Right lobe of liver (tissue), 4 donors: ENCODE data around the gene VCPKMT.

Experiments used
- POLR2A ChIP-seq: fragments of 450-650 bp; IDR thresholded peaks from one replicate; pipeline ENCODE4 v1.6.1; 2017; ENCODE audit warnings: antibody characterized with exemption, mild to moderate bottlenecking
- TF ChIP-seq, protein P1 (sequence below), 4 donors: fragments of 200-600 bp in 3 of 4; fragments of 450-650 bp in 1 of 4; IDR thresholded peaks; one replicate each; pipeline versions ENCODE4 v1.5.1 to v1.8.0; 2016 to 2022; ENCODE audit warnings: antibody characterized with exemption in 4 of 4, mild to moderate bottlenecking in 2 of 4
- donor health status: DM: no; HTN: no; CAD: no.
- donor health status: DM: no; HTN: no; CAD: no.
- donor health status: DM: no; HTN: yes; CAD: no.

DNA sequence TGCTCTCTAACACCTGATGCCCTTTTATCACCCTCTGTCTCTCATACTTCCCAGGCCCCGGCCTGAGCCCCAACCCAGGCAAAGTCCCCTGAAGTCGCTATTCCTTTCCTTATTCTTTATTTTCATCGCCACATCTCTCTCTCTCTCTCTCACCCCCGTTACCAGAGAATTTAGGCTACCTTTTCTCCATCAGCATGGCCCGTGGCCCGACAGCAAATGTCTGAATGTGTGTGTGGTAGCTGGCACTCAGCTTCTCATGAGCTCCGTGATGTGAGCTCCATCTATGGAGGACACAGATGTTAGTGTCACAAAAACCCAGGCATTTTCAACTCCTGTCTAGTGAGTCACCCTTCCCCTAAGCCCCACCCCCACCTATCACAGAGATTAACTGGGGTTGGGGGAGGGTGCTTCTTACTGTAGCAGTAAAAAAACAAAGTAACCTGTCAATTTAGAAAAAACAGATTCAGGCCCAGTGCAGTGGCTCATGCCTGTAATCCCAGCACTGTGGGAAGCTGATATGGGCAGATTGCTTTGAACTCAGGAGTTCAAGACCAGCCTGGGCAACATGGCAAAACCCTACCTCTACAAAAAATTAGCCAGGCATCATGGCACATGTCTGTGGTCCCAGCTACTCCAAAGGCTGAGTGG is 53.8 kb downstream of the VCPKMT start:
- TF ChIP-seq, protein P1, sequence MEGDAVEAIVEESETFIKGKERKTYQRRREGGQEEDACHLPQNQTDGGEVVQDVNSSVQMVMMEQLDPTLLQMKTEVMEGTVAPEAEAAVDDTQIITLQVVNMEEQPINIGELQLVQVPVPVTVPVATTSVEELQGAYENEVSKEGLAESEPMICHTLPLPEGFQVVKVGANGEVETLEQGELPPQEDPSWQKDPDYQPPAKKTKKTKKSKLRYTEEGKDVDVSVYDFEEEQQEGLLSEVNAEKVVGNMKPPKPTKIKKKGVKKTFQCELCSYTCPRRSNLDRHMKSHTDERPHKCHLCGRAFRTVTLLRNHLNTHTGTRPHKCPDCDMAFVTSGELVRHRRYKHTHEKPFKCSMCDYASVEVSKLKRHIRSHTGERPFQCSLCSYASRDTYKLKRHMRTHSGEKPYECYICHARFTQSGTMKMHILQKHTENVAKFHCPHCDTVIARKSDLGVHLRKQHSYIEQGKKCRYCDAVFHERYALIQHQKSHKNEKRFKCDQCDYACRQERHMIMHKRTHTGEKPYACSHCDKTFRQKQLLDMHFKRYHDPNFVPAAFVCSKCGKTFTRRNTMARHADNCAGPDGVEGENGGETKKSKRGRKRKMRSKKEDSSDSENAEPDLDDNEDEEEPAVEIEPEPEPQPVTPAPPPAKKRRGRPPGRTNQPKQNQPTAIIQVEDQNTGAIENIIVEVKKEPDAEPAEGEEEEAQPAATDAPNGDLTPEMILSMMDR (IDR thresholded peaks at IDR 0.05) = no peak
- TF ChIP-seq POLR2A = peak; percentile 15
